Neuron (in vitro differentiated cells): Measurements from ENCODE around the gene RPL27.
"Not testable (repeated sequence)": the region's sequence is repeated elsewhere in the genome, so short reads cannot be mapped to it uniquely, and the experiment has no call there.

Source experiments
- H2AFZ ChIP-seq: one replicate; pipeline ENCODE4 v1.6.1; 2013; ENCODE audit warnings: low read depth, mild to moderate bottlenecking, inconsistent platforms, low read length, moderate library complexity
- H3K27me3 ChIP-seq: one replicate; pipeline ENCODE4 v1.6.1; 2013; ENCODE audit warnings: low read length; ENCODE audit not compliant: insufficient read depth
- H3K36me3 ChIP-seq: one replicate; pipeline ENCODE4 v1.6.1; 2013; ENCODE audit warnings: low read length; ENCODE audit not compliant: insufficient read depth
- H3K4me1 ChIP-seq: one replicate; pipeline ENCODE4 v1.6.1; 2013; ENCODE audit warnings: low read length; ENCODE audit not compliant: insufficient read depth
- H3K4me3 ChIP-seq: 2 replicates; pipeline ENCODE4 v1.5.1; 2013; ENCODE audit warnings: mild to moderate bottlenecking, low read length, moderate library complexity
- H3K9me3 ChIP-seq: one replicate; pipeline ENCODE4 v1.6.1; 2013; ENCODE audit warnings: low read length

The RPL27 gene

DNA sequence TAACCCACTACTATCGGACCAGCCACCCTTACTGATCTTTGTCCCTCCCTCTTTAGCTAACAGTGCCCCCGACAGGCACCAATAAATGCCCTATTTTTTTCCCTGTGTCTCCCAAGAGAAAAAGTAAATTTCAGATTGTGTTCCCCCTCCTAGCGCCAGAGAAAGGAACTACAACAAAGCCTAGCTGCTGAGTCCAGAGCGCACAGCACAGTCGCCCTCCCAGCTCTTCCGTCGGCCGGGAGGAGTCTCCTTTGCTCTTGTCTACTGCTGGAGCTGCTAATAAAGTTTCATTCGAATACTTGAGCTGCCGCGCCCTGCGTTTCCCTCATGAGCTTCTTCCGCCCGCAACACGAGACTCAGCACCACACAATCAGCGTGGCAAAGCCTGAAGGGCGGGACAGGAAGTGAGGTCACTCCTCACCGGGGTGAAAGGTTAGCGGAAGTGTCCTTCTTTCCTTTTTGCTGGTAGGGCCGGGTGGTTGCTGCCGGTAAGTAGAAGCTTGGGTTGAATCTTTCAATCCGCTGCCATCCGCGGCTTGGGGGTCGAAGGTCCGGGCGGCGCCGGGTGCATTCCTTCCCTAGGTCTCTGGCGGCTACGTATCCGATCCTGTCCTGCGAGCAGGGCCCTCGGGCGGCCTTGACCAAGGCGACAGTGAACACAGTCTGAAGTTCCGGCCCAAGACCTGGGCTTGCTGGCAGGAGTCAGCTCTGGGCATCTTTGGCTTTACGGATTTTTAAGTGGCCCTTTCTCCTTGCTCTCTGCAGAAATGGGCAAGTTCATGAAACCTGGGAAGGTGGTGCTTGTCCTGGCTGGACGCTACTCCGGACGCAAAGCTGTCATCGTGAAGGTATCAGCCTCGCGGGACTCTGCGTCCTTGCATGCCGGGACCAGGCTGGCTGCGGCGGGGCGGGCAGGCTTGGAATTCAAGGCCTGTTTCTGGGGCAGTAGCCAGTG is at the start of gene RPL27:
Gene RPL27, plus strand, starts transcription at position 436 of the 955 bp plus-strand sequence. Its CDS starts 332 bp downstream, at position 768.
- Histone ChIP-seq H2AFZ (no peak within 1 kb of the TSS), H3K4me3 (peak within 1 kb of the TSS; percentile 72), H3K36me3 (peaks cover 37% of the 10 kb centered on the region), H3K9me3 (no peaks in the 10 kb centered on the region), H3K4me1 (peaks cover 9% of the 10 kb centered on the region), H3K27me3 (no peaks in the 10 kb centered on the region)

DNA sequence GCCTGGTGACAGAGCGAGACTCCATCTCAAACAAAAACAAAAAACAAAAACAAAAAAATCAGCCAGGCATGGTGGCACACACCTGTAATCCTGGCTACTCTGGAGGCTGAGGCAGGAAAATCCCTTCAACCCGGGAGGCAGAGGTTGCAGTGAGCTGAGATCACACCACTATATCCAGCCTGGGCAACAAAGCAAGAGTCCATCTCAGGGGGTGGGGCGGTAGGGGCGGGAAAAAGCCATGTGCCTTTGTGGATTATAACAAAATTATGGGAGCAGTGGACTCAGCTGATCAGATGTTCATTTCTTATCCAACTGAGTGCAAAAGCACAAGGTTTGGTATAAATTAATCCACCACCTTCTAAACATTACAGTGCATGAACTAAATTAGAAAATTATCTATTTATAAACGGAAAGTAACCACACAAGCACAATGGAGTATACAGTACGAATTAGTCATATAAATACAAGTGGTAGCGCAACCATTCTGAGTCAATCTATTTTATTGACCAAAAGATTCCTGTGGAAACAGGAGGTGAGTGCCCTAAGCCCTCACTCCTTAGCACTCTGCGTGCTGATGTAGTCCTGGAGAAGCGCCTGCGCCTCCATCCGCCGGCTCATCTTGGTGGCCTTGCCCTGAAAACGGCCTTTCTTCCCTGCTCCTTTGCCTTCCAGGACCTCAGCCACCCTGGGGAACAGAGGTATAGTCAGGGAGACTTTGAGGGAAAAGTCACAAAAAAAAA is 48.0 kb upstream of the RPL27 start:
- H3K4me1 ChIP-seq = no peaks in the 10 kb centered on the region
- no peak overlapping the region for H2AFZ ChIP-seq
- no peaks in the 10 kb centered on the region for H3K9me3 ChIP-seq
- H3K36me3 ChIP-seq = peaks cover 46% of the 10 kb centered on the region
- no peak overlapping the region for H3K4me3 ChIP-seq
- no peaks in the 10 kb centered on the region for H3K27me3 ChIP-seq

DNA sequence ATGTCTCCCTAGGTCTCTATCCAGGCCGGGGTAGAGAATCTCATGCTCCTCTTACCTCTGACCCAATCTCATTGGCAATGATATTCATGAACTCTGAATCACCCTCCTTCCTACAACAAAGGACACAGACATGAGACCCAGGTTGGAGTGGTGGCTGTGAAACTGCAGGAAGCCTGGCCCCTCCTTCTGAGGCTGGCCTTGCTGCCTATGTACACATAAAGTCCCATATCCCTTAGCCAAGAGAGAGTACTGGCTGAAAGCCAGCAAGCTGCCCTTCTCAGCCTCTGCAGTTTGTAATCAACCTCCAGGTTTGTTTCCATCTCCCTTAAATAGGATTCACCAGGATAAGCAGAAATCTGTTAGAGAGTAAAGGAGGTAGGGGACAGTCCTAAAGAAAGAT is 44.5 kb upstream of the RPL27 start:
- Histone ChIP-seq H3K27me3 (no peaks in the 10 kb centered on the region), H3K4me3 (no peak overlapping the region), H3K9me3 (no peaks in the 10 kb centered on the region), H2AFZ (no peak overlapping the region), H3K4me1 (no peaks in the 10 kb centered on the region), H3K36me3 (peaks cover 70% of the 10 kb centered on the region)

DNA sequence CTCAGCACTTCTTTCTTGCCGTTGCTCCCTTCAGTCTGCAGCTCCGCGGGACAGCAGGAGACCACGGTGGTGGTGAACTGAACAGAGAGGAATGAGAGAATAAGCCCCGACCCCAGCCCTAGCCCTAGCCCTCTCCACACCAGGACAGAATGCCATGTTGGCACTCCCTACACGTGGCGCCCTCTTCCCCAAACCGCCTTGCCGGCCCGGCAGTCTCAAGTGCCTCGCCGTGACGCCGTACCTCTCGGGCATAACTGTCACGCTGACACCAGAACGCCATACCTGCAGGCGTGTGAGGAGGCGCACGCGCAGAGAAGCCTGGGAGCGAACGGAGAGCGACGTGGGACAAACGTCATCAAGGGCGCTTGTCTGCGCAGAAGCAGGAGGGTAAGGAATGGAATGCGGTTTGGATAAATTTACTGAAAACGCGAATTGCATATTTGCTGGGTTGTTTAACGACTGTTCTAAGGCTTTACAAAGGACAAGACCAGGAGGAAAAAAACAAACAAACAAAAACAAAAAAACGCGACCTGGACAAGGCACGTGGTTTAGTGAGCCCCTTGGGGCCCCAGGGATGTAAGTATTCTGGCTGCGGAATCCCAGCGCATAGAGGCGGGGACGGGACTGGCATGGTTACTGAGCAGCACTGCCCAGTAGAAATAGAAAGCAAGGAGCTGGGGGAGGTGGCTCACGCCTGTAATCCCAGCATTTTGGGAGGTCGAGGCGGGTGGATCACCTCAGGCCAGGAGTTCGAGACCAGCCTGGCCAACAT is 33.9 kb upstream of the RPL27 start, which contains the start of gene AARSD1:
Gene AARSD1, minus strand, starts transcription at position 294 of the 772 bp plus-strand sequence. Its CDS starts 14 bp downstream, at position 280.
- Histone ChIP-seq H3K36me3 (peaks cover 25% of the 10 kb centered on the region), H3K4me1 (peaks cover 6% of the 10 kb centered on the region), H3K27me3 (no peaks in the 10 kb centered on the region), H3K4me3 (peak within 1 kb of the TSS; percentile 66), H2AFZ (peak within 1 kb of the TSS; percentile 23), H3K9me3 (no peaks in the 10 kb centered on the region)

DNA sequence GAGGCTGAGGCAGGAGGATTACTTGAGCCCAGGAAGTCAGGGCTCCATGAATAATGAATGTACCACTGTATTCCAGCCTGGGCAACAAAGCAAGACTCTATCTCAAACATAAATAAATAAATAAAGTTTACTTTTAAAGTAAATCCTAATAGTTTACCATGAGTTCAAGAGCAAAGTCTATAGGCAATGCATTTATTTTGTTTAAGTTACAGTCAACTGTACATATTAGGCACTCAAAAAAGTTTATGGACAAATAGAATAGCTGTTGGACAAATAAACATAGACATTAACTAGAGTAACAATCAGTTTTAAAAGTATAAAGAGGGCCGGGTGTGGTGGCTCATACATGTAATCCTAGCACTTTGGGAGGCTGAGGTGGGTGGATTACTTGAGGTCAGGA is 30.3 kb upstream of the RPL27 start:
- Histone ChIP-seq H3K27me3 (no peaks in the 10 kb centered on the region), H3K36me3 (peaks cover under 1% of the 10 kb centered on the region), H3K9me3 (no peaks in the 10 kb centered on the region), H2AFZ (no peak overlapping the region), H3K4me1 (peaks cover 6% of the 10 kb centered on the region), H3K4me3 (no peak overlapping the region)

DNA sequence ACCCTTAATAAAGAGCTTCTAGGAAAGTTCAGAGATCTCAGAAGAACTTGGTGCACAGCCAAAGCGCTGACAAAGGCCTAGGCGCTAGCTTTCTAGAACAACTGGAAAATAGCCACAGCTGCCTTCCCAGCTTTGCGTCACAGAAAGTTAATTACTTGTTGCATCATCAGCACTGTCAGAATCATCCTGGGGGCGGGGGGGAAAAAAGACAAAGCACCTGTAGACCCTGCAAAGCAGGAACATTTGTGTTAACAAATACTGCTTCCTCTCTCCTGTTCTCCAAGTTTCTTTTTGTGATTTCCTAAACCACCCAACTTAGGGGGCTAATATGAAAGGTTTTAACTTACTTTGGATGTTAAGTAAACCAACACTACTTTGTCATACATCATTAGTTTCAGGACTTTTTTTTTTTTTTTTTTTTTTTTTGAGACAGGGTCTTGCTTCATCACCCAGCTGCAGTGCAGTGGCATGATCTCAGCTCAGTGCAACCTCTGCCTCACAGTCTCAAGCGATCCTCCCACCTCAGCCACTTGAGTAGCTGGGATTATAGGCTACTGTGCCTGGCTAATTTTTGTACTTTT is 29.1 kb upstream of the RPL27 start:
- H3K4me1 ChIP-seq = no peaks in the 10 kb centered on the region
- no peak overlapping the region for H2AFZ ChIP-seq
- no peaks in the 10 kb centered on the region for H3K36me3 ChIP-seq
- H3K4me3 ChIP-seq = no peak overlapping the region
- no peaks in the 10 kb centered on the region for H3K9me3 ChIP-seq
- no peaks in the 10 kb centered on the region for H3K27me3 ChIP-seq

DNA sequence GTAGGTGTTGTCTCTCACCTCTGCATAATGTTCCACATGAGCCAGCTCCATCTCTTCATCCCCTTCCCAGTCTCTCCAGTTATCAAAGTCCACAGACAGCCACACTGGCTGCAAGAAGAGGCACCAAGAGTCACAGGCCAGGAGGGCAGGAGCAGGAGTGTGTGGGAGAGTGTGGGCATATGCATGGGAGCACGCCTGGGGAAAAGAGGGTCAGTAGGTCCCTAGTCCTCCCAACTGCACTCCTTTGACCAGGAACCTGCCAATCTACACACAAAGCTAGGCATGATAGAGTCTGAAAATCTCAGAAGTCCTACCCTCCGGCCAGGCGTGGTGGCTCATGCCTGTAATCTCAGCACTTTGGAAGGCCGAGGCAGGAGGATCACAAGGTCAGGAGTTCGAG is 26.6 kb upstream of the RPL27 start:
- H3K9me3 ChIP-seq = no peaks in the 10 kb centered on the region
- H3K4me1 ChIP-seq = no peaks in the 10 kb centered on the region
- H2AFZ ChIP-seq = no peak overlapping the region
- H3K4me3 ChIP-seq = no peak overlapping the region
- H3K27me3 ChIP-seq = no peaks in the 10 kb centered on the region
- H3K36me3 ChIP-seq = no peaks in the 10 kb centered on the region

DNA sequence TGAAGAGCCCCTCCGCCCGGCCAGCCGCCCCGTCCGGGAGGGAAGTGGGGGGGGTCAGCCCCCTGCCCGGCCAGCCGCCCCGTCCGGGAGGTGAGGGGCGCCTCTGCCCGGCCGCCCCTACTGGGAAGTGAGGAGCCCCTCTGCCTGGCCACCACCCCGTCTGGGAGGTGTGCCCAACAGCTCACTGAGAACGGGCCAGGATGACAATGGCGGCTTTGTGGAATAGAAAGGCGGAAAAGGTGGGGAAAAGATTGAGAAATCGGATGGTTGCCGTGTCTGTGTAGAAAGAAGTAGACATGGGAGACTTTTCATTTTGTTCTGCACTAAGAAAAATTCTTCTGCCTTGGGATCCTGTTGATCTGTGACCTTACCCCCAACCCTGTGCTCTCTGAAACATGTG is 24.9 kb upstream of the RPL27 start:
- not testable (repeated sequence) for H3K36me3 ChIP-seq, H2AFZ ChIP-seq

DNA sequence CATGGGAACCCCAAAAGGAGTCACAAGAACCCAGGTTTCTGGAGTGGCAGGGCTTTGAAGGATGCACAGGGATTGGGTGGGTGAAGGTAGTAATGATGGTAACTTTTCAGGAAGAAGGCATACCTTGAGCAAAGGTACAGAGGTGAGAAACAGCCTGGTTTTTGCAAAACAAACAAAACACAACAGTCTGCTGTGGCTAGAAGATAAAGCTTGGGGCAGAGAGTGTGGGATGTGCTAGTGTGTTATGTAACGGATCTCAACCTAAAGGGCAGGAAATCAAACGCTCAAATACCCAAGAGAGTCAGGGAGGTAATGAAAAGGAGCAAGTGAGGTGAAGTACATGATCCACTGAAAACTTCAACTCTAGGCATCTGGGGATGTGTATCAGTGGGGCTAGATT is 23.0 kb upstream of the RPL27 start:
- Histone ChIP-seq H3K4me1 (peaks cover 3% of the 10 kb centered on the region), H3K4me3 (no peak overlapping the region), H3K9me3 (no peaks in the 10 kb centered on the region), H3K27me3 (no peaks in the 10 kb centered on the region), H3K36me3 (no peaks in the 10 kb centered on the region), H2AFZ (no peak overlapping the region)

More for the DNA sequence above, 24.9 kb upstream of the RPL27 start:
- not testable (repeated sequence) for H3K4me1 ChIP-seq, H3K27me3 ChIP-seq, H3K9me3 ChIP-seq, H3K4me3 ChIP-seq

DNA sequence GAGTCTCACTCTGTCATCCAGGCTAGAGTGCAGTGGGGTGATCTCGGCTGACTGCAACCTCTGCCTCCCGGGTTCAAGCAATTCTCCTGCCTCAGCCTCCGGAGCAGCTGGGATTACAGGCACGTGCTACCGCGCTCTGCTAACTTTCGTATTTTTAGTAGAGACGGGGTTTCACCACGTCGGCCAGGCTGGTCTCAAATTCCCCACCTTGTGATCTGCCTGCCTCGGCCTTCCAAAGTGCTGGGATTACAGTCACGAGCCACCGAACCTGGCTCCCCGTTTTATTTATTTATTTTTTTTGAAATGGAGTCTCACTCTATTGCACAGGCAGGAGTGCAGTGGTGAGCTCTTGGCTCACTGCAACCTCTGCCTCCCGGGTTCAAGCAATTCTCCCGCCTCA is 22.5 kb upstream of the RPL27 start:
- not testable (repeated sequence) for H3K9me3 ChIP-seq, H2AFZ ChIP-seq, H3K36me3 ChIP-seq, H3K4me1 ChIP-seq, H3K27me3 ChIP-seq, H3K4me3 ChIP-seq

DNA sequence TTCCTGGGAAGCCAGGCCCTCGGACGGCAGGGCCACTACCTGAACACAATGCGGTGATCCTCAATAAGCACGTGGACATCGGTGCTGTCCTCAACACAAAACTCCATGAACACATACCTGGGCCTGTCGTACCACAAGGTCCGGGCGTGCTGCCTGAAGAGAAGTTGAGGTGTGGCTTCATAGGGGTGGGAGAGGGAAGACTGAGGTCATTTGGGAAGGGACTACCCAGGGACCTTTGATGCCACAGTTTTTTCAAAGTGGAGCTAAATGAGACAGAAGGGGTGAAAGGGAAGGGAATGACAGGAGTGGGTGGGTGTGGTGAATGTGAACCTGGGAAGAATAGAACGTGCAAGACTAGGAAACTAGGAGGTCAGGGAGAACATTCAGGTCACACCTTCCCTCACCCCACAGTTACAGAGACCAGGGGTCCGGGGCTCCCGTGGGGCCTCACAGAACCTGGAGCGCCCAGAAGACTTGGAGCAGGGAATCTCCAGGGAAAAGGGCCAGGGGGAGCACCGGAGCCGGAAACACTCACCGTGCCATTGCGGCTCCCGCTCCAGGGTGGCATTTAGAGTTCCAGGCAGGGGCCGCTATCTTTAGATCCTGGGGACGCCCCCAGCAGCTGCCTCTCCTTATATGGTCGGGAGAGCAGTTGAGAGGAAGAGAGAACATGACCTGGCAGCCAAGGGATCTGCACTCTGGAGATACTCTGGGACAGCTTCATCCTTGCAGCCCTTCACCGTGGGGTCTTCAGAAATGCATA is 18.5 kb upstream of the RPL27 start, which contains the start of gene PTGES3L:
Gene PTGES3L, minus strand, starts transcription at position 570 of the 763 bp plus-strand sequence. Its CDS starts 27 bp downstream, at position 543.
- Histone ChIP-seq H3K27me3 (no peaks in the 10 kb centered on the region), H3K4me1 (peaks cover 12% of the 10 kb centered on the region), H3K9me3 (no peaks in the 10 kb centered on the region), H2AFZ (peak within 1 kb of the TSS; percentile 78), H3K36me3 (peaks cover 5% of the 10 kb centered on the region), H3K4me3 (peak within 1 kb of the TSS; percentile 55)

DNA sequence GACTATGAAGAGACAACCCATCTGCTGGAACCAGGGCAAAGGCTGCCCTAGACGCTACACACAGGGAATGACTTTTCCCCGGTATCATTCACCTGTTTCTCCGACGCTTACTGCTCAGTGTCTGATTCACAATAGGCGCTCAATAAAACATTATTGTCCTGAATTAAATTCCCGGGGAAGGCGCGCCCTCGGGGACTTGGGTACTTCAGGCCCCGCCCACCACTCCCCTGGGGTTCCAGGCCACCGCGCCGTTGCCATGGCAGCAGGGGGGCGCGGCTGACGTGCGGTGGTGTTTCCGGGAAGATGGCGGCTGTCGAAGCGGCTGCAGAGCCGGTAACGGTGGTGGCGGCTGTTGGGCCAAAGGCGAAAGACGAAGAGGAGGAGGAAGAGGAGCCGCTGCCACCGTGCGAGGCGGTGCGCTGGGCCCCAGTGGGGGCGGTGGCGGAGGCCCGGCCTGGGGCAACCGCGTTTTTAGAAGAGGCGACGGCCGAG is 17.9 kb upstream of the RPL27 start, which contains the start of gene RUNDC1:
Gene RUNDC1, plus strand, starts transcription at position 292 of the 492 bp plus-strand sequence. Its CDS starts 12 bp downstream, at position 304.
- peak within 1 kb of the TSS; percentile 78 for H2AFZ ChIP-seq
- no peaks in the 10 kb centered on the region for H3K9me3 ChIP-seq
- peaks cover 12% of the 10 kb centered on the region for H3K4me1 ChIP-seq
- H3K27me3 ChIP-seq = no peaks in the 10 kb centered on the region
- peaks cover 10% of the 10 kb centered on the region for H3K36me3 ChIP-seq
- H3K4me3 ChIP-seq = peak within 1 kb of the TSS; percentile 55
